ENCODE measurements around the gene SUFU.

DNA sequence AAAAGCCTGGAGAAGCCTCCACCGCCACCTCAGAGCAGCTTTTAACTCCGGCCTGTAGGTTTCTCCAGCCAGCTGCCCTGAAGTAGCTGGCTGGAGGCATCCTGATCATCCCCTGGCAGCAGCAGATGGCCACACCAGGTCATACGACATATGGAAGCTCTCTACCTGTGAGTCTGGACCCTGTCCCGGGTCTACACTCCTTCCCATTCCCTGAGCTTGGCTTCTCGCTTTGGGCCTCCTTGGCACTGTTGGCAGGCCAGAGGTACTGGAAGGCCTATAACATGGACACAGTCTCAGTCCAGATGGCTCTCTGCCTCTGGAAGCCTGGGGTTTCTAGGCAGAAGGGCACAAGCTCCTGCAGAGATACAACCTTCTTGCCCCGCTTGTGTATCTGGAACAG is 97.0 kb downstream of the SUFU start:
- no peak for TF ChIP-seq POLR2AphosphoS5 (IDR thresholded peaks at IDR 0.05; ENCODE audit: insufficient read depth in 1 of 2, low read depth in 1 of 2)
- no peak for TF ChIP-seq POLR2A (IDR thresholded peaks at IDR 0.05)

Measured in vagina (tissue), 2 donors.